B cell (primary cell): Measurements from ENCODE around the gene ARHGAP36. TPM values are rescaled to one million over a fixed set of nuclear protein-coding genes. Genes with fewer than 3 reads are reported as not detected.

Experiments used
- ATAC-seq: fragments of 200-7000 bp; cut with Tn5 transposase; one replicate; pipeline ENCODE4 v1.10.0; 2021; ENCODE audit warnings: low read depth, mild to moderate bottlenecking, moderate number of reproducible peaks, moderate library complexity
- CTCF ChIA-PET: fragments of 350-600 bp; sonication (Branson Sonifier 250); formaldehyde crosslinking; loops from one replicate; lab custom pipeline; 2021; ENCODE audit warnings: antibody characterized with exemption, inconsistent platforms; lab: Charles Lee
- POLR2A ChIA-PET: fragments of 350-600 bp; sonication (Branson Sonifier 250); formaldehyde crosslinking; loops from one replicate; lab custom pipeline; 2021; ENCODE audit warnings: antibody characterized with exemption; lab: Charles Lee
- DNase-seq: peaks from one replicate; pipeline ENCODE4 v3.0.0; 2013
- H2AFZ ChIP-seq: 2 replicates; pipeline ENCODE4 v1.6.1; 2012; ENCODE audit warnings: mild to moderate bottlenecking, low read depth, low read length; ENCODE audit not compliant: insufficient read depth, poor library complexity, severe bottlenecking
- H3K27ac ChIP-seq, 2 donors: 1 replicate in 1 of 2; 2 replicates in 1 of 2; pipeline ENCODE4 v1.5.1; 2012 to 2013; ENCODE audit warnings: low read length in 2 of 2, mild to moderate bottlenecking in 2 of 2, moderate library complexity in 1 of 2
- H3K27me3 ChIP-seq, 4 experiments: fragments of 200-600 bp in 1 of 4; sonication (generic) in 1 of 4; replicated peaks in 1 of 4; 1 replicate in 2 of 4; 2 replicates in 2 of 4; pipeline versions ENCODE4 v1.6.1 to v1.7.0; 2013 to 2016; ENCODE audit warnings: low read length in 3 of 4, mild to moderate bottlenecking in 2 of 4, mixed read lengths in 1 of 4, moderate library complexity in 1 of 4; ENCODE audit not compliant: insufficient read depth in 4 of 4, control insufficient read depth in 3 of 4; ENCODE audit errors: control extremely low read depth in 1 of 4
- H3K36me3 ChIP-seq, 2 experiments: replicated peaks in 1 of 2; 1 replicate in 1 of 2; 2 replicates in 1 of 2; pipeline versions ENCODE4 v1.6.1 to v1.7.1; 2013; ENCODE audit warnings: low read length in 1 of 2; ENCODE audit not compliant: insufficient read depth in 2 of 2, control insufficient read depth in 1 of 2; ENCODE audit errors: control extremely low read depth in 1 of 2, extremely low read depth in 1 of 2
- H3K4me1 ChIP-seq, 2 donors: fragments of 200-600 bp in 1 of 2; sonication (generic) in 1 of 2; 1 replicate in 1 of 2; 2 replicates in 1 of 2; pipeline versions ENCODE4 v1.5.1 to v1.6.1; 2013 to 2017; ENCODE audit warnings: low read length in 2 of 2; ENCODE audit not compliant: control insufficient read depth in 2 of 2, insufficient read depth in 2 of 2
- H3K4me2 ChIP-seq: replicated peaks from 2 replicates; pipeline ENCODE3; 2012; ENCODE audit warnings: mild to moderate bottlenecking, low read depth, low read length; ENCODE audit not compliant: poor library complexity, severe bottlenecking
- H3K4me3 ChIP-seq, 5 experiments: fragments of 200-600 bp in 1 of 5; sonication (generic) in 1 of 5; 1 replicate in 3 of 5; 2 replicates in 2 of 5; pipeline versions ENCODE4 v1.5.1 to v1.7.0; 2011 to 2016; ENCODE audit warnings: low read length in 4 of 5, mild to moderate bottlenecking in 4 of 5, low read depth in 2 of 5, control low read depth in 1 of 5, moderate library complexity in 1 of 5; ENCODE audit not compliant: insufficient read depth in 1 of 5; ENCODE audit errors: control extremely low read depth in 1 of 5, extremely low read depth in 1 of 5
- H3K79me2 ChIP-seq: fragments of 200-600 bp; sonication (generic); one replicate; pipeline ENCODE4 v1.6.0; 2016; ENCODE audit warnings: low read length; ENCODE audit not compliant: control insufficient read depth, insufficient read depth
- H3K9ac ChIP-seq: fragments of 200-600 bp; sonication (generic); 2 replicates; pipeline ENCODE4 v1.6.1; 2017; ENCODE audit warnings: mild to moderate bottlenecking, low read length, moderate library complexity
- H3K9me3 ChIP-seq, 3 donors: one replicate each; pipeline versions ENCODE4 v1.6.1 to v1.7.1; 2013; ENCODE audit warnings: low read length in 2 of 3; ENCODE audit not compliant: control insufficient read depth in 2 of 3, insufficient read depth in 1 of 3; ENCODE audit errors: control extremely low read depth in 1 of 3
- H4K20me1 ChIP-seq: 2 replicates; pipeline ENCODE4 v1.6.0; 2012; ENCODE audit warnings: mild to moderate bottlenecking, low read length; ENCODE audit not compliant: insufficient read depth, control insufficient read depth, poor library complexity, severe bottlenecking
- H3K27ac Mint-ChIP-seq: one replicate; pipeline ENCODE4 v1.8.0; 2021; ENCODE audit warnings: mixed read lengths
- H3K27me3 Mint-ChIP-seq: one replicate; pipeline ENCODE4 v1.8.0; 2021; ENCODE audit warnings: mixed read lengths
- H3K4me1 Mint-ChIP-seq: one replicate; pipeline ENCODE4 v1.8.0; 2021; ENCODE audit warnings: mixed read lengths
- H3K4me3 Mint-ChIP-seq: one replicate; pipeline ENCODE4 v1.8.0; 2021; ENCODE audit warnings: mixed read lengths
- H3K9me3 Mint-ChIP-seq: one replicate; pipeline ENCODE4 v1.8.0; 2022; ENCODE audit warnings: mixed read lengths; ENCODE audit not compliant: insufficient read depth
- EZH2 ChIP-seq: IDR thresholded peaks from 2 replicates; pipeline ENCODE4 v1.6.1; 2012; ENCODE audit warnings: borderline replicate concordance, low read depth, mild to moderate bottlenecking, moderate library complexity, low read length; ENCODE audit not compliant: insufficient read depth, poor library complexity, severe bottlenecking
- WGBS: methylation state at CpG from one replicate; pipeline ENCODE4 v1.1.5; 2013; ENCODE audit warnings: missing lambda C conversion rate; ENCODE audit not compliant: insufficient coverage; 5-methylcytosine and 5-hydroxymethylcytosine counted together
- intact Hi-C: fragments of 100-400 bp; cut with micrococcal nuclease; formaldehyde crosslinking; loops from one replicate; pipeline ENCODE4 v1.10.0; 2022
- polyA minus RNA-seq: library from RNA; depleted of rRNA, polyadenylated mRNA; stranded (reverse); fragments of >200 nt; gene quantifications from 2 replicates; pipeline ENCODE4 v1.2.3, GENCODE V29; 2012
- polyA plus RNA-seq: library from polyadenylated mRNA; depleted of rRNA; stranded (reverse); fragments of >200 nt; gene quantifications from 2 replicates; pipeline ENCODE4 v1.2.3, GENCODE V29; 2012
- total RNA-seq, 2 donors: library from RNA; stranded (reverse); fragments of 120-200 nt in 1 of 2; gene quantifications; 1 replicate in 1 of 2; 2 replicates in 1 of 2; pipeline versions ENCODE4 v1.2.3 to v1.2.4, GENCODE V29; 2013 to 2022
- TF ChIP-seq, protein P1 (sequence below): fragments of 200-600 bp; IDR thresholded peaks from one replicate; pipeline ENCODE4 v1.8.0; 2022; ENCODE audit warnings: antibody characterized with exemption, mild to moderate bottlenecking

ARHGAP36 gene, protein sequence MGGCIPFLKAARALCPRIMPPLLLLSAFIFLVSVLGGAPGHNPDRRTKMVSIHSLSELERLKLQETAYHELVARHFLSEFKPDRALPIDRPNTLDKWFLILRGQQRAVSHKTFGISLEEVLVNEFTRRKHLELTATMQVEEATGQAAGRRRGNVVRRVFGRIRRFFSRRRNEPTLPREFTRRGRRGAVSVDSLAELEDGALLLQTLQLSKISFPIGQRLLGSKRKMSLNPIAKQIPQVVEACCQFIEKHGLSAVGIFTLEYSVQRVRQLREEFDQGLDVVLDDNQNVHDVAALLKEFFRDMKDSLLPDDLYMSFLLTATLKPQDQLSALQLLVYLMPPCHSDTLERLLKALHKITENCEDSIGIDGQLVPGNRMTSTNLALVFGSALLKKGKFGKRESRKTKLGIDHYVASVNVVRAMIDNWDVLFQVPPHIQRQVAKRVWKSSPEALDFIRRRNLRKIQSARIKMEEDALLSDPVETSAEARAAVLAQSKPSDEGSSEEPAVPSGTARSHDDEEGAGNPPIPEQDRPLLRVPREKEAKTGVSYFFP
- total RNA-seq (not detected in 2 replicates), polyA plus RNA-seq (not detected in 2 replicates), polyA minus RNA-seq (not detected in 2 replicates)
- 9.5 TPM for total RNA-seq (2013)

GRCh38 chrX:131058136-131058868, at the start of gene ARHGAP36:
ARHGAP36 (plus strand) TSS chrX:131058346; CDS start chrX:131081666, 23,320 bp downstream.
- peaks cover 15% of the 10 kb centered on the region for H3K27me3 Mint-ChIP-seq
- DNase-seq: no peak
- no peak for TF ChIP-seq EZH2
- TF ChIP-seq, protein P1, sequence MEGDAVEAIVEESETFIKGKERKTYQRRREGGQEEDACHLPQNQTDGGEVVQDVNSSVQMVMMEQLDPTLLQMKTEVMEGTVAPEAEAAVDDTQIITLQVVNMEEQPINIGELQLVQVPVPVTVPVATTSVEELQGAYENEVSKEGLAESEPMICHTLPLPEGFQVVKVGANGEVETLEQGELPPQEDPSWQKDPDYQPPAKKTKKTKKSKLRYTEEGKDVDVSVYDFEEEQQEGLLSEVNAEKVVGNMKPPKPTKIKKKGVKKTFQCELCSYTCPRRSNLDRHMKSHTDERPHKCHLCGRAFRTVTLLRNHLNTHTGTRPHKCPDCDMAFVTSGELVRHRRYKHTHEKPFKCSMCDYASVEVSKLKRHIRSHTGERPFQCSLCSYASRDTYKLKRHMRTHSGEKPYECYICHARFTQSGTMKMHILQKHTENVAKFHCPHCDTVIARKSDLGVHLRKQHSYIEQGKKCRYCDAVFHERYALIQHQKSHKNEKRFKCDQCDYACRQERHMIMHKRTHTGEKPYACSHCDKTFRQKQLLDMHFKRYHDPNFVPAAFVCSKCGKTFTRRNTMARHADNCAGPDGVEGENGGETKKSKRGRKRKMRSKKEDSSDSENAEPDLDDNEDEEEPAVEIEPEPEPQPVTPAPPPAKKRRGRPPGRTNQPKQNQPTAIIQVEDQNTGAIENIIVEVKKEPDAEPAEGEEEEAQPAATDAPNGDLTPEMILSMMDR: no peak
- peaks cover 0 to 10% (median 2%) of the 10 kb centered on the region in 4 experiments for H3K27me3 ChIP-seq
- no peaks in the 10 kb centered on the region for H3K4me1 ChIP-seq
- intact Hi-C loops: no loop called here
- ATAC-seq: no peak
- H3K4me1 Mint-ChIP-seq: no peaks in the 10 kb centered on the region
- H3K9me3 Mint-ChIP-seq: no peaks in the 10 kb centered on the region
- no peak within 1 kb of the TSS for H3K4me3 ChIP-seq
- no peak within 1 kb of the TSS for H3K4me3 Mint-ChIP-seq
- CTCF ChIA-PET: no interaction called here
- H2AFZ ChIP-seq: no peak within 1 kb of the TSS
- H3K9ac ChIP-seq: no peak within 1 kb of the TSS
- H4K20me1 ChIP-seq: no peaks in the 10 kb centered on the region
- no peaks in the 10 kb centered on the region for H3K9me3 ChIP-seq
- no peak within 1 kb of the TSS for H3K27ac Mint-ChIP-seq
- H3K36me3 ChIP-seq: no peaks in the 10 kb centered on the region
- H3K79me2 ChIP-seq: no peaks in the 10 kb centered on the region
- no peak within 1 kb of the TSS for H3K4me2 ChIP-seq
- WGBS: 6% methylated on average over 48 of the region's 62 CpGs
- H3K27ac ChIP-seq: no peak within 1 kb of the TSS
- POLR2A ChIA-PET: no interaction called here
